ENCODE data around the gene CELF3.

DNA sequence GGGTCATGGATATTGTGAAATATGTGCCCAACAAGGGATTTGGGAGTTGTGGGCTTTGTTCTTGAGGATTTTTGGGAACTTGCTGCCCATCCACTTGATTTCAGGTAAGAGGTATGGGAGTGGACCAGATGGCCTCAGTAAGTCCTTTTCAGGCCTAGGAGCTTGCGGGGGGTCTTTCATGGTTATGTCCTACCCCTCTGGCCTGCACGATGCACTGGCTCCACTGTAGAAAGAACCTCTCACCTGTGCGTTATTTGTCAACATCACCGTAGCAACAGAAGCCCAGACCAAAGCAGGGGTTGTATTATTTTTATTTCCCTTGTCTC is 13.3 kb upstream of the CELF3 start:
- TF ChIP-seq, protein P1, sequence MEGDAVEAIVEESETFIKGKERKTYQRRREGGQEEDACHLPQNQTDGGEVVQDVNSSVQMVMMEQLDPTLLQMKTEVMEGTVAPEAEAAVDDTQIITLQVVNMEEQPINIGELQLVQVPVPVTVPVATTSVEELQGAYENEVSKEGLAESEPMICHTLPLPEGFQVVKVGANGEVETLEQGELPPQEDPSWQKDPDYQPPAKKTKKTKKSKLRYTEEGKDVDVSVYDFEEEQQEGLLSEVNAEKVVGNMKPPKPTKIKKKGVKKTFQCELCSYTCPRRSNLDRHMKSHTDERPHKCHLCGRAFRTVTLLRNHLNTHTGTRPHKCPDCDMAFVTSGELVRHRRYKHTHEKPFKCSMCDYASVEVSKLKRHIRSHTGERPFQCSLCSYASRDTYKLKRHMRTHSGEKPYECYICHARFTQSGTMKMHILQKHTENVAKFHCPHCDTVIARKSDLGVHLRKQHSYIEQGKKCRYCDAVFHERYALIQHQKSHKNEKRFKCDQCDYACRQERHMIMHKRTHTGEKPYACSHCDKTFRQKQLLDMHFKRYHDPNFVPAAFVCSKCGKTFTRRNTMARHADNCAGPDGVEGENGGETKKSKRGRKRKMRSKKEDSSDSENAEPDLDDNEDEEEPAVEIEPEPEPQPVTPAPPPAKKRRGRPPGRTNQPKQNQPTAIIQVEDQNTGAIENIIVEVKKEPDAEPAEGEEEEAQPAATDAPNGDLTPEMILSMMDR (IDR thresholded peaks at IDR 0.05), result no peak
- no peak for TF ChIP-seq POLR2A (IDR thresholded peaks at IDR 0.05)

Data from heart left ventricle (tissue), 13 donors.